T follicular helper cell (primary cell): Measurements from ENCODE around the gene GOLGA7B.

Experiments used
- DNase-seq: peaks from one replicate; pipeline ENCODE4 v3.0.0-alpha.2; 2020; ENCODE audit warnings: low read depth
- total RNA-seq, 2 experiments: gene quantifications; one replicate each; lab custom pipeline; 2026; lab: John Stamatoyannopoulos, UW

GOLGA7B gene
- 2.0 to 33.5 reads per million in 2 experiments for total RNA-seq

DNA sequence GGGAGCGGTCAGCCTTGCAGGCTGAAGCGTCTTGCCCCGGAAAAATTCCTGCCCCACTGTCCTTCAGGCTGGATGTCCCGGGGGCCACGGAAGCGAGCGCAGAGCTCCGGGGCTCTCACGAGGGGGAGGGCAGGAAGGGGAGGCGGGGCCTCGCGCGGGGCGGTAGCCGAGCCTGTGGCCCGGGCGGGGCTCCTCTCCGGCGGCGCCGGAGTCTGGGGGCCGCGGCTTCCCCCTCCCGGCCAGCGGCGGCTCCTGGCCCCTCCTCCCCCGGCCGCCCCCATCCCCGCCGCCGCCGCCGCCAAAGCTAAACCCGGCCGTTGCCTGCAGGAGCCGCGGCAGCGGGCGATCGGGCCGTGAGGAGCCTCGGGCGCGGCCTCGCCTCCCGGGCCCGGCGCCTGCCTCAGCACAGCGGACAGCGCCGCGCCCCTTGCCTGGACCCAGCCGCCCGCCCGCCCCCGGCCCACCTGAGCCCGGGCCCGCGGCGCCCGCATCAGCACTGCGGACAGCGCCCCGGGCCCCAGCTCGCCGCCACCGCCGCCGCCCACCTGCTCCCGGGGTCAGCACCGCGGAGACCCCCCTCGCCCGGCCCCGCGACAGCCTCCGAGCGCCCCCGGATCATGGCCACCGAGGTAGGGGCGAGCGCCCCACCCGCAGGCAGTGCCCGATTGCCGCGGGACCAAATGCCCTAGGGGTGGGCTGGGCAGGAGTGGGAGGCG lies at the start of gene GOLGA7B:
Gene GOLGA7B (plus strand): TSS at position 157 of the 716 bp plus-strand sequence. CDS start 461 bp downstream, at position 618.
- peak; percentile 53 for DNase-seq

DNA sequence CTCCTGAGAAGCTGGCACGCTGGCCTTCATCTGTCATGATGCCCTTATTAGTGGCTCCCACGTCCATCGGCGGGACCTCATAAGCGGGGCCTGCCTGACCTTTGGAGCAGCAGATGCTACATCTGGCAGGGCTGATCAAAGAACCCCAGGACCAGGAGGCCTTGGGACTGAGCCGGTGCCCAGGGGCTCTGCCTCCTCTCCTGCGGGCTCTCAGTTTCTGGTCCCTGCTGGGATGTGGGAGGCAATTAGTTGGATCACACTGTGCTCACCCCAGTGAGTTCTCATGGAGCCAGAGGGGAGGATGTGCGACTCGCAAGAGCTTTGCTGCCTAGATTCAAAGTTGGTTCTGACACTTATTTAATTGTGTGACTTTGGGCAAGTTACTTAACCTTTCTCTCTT lies 49.2 kb upstream of the GOLGA7B start:
- no peak for DNase-seq

DNA sequence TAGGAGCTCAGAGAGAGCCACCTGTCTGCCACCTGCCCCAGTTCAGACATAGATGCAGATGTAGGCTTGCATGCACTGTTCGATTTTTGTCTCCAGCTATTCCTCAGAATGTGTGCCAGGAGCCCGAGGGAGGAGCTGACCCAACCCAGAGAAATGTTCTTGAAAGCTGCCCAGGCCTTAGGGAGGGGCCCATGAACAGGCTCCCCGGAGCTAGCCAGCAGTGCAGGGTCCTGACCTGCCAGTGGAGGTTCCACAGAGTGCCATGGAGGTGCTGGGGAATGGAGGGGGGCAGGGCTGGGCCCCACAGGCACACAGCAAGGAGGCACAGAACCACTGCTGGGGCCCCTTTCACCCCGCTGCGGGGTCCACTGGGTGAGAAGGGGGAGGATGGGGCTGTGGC lies 48.2 kb upstream of the GOLGA7B start:
- DNase-seq = no peak

DNA sequence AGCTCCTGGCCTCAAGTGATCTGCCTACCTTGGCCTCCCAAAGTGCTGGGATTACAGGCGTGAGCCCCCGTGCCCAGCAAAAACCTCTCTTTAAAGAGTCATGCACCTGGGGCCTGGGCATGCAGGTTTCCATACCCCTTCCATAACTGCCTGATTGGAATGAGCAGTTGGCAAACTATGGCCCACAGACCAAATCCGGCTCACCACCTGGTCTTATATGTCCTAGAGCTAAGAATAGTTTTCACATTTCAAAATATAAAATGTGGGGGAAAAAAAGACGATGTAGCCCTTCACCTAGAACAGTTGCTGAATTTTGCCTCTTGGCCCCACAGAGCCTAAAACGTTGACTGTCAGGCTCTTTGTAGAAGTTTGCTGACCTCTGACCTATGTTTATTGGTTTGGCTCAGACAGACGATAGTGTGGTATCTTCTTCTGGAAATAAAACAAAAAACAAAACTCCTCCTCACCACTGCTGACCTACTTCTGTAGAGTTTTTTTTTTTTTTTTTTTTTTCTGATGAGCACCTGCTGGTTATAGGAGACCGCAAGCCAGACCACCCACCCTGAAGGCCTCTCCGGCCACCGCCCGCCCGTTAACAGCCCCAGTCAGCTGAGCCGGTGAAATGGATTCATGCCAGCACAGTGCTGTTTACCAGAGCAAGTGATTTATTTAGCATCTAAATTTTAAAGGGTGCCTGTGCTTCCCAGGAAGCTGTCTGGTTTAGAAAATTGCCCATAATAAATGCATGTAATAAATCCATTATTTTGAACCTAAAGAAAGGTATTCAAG lies 44.4 kb upstream of the GOLGA7B start:
- no peak for DNase-seq

DNA sequence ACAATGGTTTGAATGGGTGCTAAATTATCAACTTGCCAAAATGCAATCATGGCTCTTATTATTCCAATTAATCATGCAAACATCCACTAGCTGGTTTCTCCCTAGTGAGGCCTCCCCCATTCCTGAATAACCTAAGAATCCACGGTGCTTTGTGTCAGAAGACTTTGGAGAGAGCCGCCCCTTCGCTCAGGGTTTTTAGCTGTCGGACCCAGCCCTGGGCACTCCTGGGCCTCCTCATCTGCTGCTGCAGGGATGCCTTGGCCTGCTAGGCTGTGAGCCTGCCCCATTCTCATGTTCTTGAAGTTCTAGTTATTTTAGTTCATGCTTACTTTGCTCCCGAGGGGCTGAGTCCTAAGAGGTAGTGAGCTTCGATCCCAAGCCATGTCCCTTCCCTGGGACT lies 43.7 kb upstream of the GOLGA7B start:
- no peak for DNase-seq

DNA sequence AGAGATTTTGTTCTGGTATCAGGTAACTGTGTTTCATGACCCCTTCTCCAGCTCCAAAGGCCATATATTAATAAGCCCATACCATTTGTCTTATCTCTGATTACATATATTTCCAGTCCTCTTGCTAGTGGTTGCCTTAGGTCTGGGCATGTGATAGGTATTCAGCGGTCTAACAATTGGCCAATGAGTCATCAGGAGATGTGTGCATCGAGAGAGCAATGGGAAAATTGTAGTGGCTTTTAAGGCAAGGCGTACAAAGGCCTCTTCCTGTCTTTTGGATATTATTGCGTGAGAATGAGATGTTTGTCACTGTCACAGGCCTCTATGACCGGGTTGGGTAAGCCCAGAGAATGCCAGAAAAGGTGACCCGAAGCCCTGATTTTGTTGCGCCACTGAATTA lies 39.2 kb upstream of the GOLGA7B start:
- no peak for DNase-seq

DNA sequence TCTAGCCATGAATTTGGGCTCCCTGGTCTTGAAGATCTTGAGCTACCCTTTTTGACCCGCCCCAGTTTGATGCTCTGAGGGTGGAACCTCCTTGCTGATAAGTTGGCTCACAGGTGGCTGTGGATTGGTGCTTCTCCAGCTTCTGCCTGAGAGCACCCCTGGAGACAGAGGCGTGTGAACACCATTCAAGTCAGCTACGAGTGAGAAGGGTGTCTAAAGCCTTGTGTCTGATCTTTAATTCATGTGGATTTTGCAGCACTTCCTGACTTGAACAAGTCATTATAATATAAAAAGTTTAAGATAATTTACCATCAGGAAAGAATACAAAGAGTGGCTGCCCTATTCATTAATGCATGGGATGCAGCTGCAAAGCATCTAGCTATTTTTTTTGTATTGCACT lies 37.7 kb upstream of the GOLGA7B start:
- no peak for DNase-seq

DNA sequence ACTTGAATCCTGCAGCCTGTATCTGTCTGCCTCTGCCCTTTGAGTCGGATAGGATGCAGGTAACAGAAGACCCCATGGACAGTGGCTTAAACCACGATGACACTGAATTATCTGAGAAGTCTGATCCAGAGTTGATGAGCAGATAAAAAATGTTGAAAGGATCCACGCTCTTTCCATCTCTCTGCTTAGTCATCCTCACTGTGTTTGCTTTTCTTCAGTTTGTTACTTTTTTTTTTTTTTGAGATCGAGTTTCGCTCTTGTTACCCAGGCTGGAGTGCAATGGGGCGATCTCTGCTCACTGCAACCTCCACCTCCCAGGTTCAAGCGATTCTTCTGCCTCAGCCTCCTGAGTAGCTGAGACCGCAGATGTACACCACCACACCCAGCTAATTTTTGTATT lies 36.9 kb upstream of the GOLGA7B start:
- no peak for DNase-seq

DNA sequence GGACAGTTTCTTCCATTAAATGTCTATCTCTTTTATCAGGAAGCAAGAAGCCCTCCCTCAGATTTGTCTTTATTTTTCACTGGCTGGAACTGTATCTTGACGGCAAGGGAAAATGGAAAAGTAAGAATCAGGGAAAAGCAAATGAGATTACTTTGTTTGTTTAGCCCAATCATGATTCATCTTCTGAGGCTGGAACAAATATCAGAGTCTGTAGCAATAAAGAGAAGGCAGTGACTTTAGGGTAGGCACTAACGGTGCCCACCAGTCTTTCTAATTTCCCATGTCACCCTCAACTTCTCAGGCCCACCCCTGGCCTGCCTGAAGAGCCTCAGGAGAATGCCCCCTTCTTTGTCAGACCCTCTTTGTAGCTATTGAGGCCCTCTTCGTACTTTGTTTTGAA lies 36.3 kb upstream of the GOLGA7B start:
- DNase-seq = no peak

DNA sequence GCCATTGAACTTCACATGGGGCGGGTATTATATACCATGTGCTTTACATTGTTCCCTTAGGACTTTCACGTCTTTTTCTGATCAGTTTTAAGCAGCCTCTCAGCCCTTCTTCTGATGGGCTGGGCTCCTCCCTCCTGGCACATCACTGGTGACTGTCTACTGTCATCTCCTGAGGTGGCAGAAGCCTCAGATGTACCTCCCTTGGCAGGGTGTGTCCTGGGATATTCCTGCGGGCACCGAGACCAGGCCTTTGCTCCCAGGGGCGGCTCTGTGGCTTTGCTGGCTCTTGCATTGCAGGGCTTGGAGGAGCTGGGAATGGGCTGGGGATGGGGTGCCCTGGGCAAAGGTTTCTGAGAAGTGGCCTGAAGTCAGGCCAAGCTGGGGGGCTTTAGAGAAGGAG lies 34.6 kb upstream of the GOLGA7B start:
- DNase-seq = no peak

DNA sequence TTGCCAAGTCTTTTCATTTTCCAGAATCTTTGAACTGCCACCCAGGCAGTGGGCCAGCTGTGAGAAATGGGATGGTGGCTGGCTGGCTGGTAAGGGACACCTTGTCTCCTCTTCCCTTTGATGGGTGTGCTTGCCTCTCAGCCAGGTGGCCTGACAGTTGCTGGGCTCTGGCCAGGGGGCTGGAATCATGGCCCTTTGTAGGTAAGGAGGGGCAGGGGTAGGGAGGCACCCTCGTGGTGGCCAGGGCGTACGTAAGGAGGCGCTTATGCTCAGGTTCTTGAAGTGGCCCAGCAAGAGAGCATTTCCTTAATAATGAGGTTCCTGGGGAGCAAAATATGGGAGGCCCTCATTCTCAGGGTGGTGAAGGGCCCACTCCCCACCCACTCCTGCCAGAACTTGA lies 33.0 kb upstream of the GOLGA7B start:
- DNase-seq = no peak

DNA sequence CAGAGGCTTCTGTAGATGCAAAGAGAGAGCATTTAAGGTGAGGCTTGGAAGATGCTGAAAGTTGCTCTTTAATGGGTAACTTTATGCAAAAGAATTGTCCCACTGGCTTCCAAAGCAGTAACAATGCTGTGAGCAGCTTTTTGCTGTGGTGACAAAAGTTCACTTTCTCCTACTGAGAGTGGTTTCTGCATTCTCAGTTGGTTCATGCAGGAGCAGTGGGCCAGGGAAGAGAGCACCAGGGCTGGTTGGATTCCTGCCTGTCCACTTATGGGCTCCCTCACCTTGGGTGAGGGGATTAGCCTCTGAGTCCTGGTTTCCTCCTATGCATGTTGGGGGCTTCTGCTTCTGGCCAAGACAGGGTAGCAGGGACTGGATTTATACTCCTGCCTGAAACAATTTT lies 31.1 kb upstream of the GOLGA7B start:
- no peak for DNase-seq

DNA sequence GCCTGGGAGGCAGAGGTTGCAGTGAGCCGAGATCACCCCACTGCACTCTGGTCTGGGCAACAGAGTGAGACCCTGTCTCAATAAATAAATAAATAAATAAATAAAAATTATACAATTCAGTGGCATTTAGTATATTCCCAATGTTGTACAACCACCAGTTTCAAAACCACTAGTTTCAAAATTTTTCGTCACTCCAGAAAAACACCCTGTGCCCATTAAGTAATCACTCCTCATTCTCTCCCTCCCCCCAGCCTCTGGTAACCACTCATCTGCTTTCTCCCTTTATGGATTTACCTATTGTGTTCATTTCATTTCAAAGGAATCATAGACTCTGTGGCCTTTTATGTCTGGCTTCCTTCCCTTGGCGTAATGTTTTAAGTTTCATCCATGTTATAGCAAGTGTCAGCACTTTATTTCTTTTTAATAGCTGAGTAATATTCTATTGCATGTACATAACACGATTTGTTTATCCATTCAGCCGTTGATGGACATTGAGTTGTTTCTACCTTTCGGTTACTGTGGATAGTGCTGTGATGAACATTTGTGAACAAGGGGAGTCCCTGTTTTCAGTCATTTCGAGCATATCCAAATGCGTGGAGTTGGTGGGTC lies 29.4 kb upstream of the GOLGA7B start:
- DNase-seq = no peak

DNA sequence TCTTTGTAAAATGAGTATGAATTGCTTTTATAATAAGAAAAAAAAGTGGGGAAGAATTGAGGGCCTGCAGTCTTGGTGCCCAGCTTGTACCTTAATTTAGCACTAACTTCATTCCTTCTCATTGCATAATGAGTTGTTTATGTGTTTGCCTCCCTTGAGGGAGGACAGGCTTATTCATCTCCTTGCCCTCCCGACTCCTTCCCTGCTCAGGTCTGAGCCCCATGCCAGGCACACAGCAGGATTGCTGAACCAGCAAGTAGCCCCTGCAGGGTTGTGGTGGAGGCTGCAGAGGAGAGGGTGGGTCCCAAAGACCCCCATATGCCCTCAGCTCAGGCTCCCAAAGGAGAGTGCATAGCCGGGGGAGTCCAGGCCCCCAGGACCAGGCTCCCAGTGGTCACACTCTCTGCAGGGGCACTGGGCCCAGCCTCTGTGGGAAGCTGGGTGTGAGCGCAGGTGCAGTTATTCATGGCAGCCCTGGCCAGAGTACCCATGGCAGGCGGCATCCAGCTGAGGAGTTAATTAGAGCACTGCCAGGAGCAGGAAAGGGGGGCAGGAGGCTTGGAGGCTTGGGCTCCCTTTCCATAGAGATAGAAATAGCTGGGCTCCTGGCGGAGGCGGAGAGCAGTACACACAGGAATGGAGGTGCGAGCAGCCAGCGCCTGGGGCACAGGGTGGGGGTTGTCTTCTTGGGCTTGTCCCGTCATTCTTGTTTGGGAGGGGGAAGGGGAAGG lies 28.2 kb upstream of the GOLGA7B start:
- DNase-seq = no peak

DNA sequence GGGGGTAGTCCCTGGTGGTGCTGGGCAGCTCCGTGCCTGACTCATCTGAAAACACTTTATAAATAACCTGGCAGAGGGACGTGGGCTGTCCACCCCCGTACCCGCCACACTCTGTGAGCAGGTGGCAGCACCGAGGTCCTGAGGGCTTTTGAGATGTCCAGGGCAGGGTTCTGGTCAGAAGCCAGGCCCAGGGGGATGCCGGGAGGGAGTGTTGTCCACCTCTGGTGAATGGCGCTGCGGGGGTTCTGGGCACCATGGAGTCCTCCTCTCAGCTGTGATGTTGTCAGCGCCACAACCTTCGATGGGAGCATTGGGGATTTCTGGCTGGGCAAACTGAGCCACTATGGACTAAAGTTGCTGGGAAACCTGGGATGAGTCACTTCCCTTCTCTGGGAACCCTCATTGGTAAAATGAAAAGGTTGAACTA lies 27.4 kb upstream of the GOLGA7B start:
- DNase-seq = no peak

DNA sequence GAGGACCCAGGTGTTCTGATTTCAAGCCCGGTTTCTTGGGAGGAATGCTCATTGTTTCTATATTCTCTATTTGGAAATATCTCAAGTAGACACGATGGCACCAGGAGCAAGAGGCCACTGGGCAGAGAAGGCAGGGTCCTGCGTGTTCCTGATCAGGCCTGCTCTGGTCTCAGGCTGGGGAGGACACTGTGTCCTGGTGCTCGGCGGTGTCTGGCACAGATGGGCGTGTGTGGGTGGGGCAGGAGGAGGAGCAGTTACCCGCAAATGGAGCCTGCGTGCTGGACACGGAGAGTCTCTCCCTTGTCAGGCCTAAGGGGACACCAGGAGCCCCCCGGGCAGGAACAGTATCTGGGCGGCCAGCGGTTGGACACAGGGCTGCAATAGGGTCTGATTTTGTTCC lies 25.9 kb upstream of the GOLGA7B start:
- DNase-seq = no peak

DNA sequence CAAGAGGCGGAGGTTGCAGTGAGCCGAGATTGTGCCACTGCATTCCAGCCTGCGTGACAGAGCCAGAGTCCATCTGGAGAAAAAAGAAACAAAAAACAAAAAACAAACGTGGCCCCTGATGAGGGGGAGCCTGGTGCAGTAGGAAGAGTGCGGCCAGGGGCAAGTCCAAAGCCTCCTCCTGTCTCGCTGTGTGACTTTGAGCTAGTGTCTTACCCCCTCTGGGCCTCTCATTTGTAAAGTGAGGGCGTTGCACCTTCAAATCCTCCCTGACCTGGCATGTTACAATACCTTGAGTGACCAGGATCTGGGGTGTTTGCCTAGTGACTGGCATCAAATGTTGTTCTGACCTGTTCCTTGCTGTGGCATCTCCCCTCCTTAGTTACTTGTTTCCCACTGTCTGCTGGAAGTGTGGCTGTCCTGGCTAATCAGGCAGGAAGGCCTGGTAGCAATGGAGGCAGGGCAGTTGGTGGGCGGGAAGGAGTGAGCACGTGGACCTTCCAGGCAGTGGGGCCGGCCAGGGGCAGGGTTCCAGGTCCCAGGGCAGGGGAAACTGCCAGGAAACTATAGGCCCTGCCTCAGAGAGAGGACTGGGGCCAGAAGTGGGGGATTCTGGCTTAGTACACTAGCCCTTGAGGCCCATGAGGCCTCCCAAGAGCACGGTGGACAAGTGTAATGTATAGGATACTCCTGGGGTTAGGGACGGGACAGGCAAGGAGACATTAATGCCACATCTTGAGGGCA lies 24.5 kb upstream of the GOLGA7B start:
- DNase-seq = no peak

DNA sequence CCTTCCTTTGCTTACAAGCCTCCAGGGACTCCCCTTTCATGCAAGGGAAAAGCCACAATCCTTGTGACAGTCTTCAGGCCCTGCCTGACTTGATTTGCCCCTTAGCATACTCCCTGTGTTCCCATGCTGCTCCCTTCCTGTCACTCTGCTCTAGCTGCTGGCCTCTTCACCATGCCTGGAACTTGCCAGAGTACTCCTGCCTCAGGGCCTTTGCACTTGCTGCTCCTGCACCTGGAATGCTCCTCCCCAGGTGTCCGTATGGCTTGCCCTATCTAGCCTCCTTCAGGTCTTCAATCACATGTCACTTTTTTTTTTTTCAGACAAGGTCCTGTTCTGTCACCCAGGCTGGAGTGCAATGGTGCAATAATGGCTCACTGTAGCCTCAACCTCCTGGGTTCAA lies 22.8 kb upstream of the GOLGA7B start:
- no peak for DNase-seq

DNA sequence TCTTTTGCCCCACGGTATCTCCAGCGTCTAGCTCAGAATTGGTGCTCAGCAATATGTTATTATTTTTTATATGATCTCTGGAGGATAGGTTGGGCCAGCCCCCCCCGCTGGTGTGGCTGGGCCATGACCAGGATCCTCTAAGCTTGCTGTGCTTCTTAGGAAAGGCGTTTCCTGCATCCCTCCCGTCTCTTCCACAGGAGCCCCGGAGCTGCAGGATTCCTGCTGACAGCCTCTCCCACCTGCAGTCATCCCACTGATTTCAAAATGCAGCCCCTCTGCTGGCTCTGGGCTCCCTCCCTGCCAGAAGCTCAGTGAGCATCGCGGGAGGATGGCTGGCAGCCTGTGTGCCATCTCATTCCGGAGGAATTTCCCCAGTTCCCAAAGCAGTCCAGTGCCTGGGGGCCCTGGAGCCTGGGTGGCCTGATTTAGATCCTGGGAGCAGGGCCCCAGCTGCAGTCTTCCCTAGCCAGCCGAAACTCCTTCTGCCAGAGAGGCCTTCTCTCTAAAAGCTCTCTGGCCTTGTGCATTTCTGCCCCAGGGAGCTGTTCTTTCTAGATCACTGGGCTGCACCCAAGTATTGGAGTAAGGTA lies 21.8 kb upstream of the GOLGA7B start:
- DNase-seq = no peak

DNA sequence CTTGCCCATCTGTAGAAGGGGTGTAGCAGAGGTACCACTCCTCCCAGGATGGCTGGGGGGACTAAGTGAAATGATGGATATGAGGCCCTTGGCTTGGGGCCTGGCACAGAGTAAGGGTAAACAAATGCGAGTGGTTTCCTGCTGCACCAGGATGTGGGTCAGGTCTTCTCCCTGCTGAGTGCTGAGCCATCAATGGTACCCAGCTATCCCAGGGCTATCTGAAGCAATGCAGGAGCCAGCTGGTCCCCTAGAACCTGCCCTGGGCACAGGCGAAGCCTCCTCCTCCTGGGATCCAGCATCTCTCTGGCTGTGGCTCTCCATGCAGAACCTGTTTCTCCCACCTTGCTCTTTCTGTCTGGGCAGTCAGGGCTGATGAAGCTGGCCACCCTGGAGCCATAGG lies 20.9 kb upstream of the GOLGA7B start:
- DNase-seq = no peak

DNA sequence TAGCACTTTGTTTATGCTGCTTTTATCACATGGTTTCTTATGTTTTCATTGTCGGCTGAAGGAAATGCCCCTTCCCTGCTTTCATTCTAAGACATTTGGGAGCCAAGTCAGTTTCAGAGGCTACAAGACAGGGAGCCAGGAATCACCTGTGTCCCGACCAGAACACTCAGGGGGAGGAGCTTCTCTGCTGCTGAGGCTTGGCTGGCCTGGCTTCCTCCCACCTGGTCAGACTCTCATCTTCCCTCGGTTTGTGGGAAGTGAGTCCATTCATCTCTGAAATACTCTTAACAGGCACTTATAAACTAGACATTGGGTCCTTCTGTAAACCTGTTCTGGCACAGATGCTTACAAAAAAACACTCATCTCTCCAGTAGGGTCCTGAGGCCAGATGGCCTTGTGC lies 19.6 kb upstream of the GOLGA7B start:
- no peak for DNase-seq
